Cardiac septum (tissue), 1 donor: ENCODE results near the gene SHISAL1. TPM values are rescaled to one million over a fixed set of nuclear protein-coding genes. Genes with fewer than 3 reads are reported as not detected.

ENCODE experiments used
- DNase-seq: peaks from one replicate; pipeline ENCODE4 v3.0.0-alpha.2; 2020; ENCODE audit warnings: low spot score
- intact Hi-C: fragments of 100-400 bp; cut with DNase I; formaldehyde crosslinking; loops from one replicate; pipeline ENCODE4 v1.14.0; 2022
- total RNA-seq: library from RNA; stranded (reverse); fragmentation: NEBNext Ultra II Directional; extraction: Animal tissue kit (Norgen Biotek cat#: 25700); gene quantifications from one replicate; pipeline ENCODE4 v1.2.1, GENCODE V29; 2021
- donor health status: DM: no; HTN: no; CAD: no.

SHISAL1 gene
- total RNA-seq, 1 donor from 2014 or later, result 0.70 TPM

GRCh38 chr22:44269757-44270555, 42.8 kb downstream of the SHISAL1 start:
- intact Hi-C loops, result loop anchor here (5.0 kb wide), 1 partner anchor 37 kb away; no protein-coding TSS in a partner anchor
- DNase-seq, result no peak

DNA sequence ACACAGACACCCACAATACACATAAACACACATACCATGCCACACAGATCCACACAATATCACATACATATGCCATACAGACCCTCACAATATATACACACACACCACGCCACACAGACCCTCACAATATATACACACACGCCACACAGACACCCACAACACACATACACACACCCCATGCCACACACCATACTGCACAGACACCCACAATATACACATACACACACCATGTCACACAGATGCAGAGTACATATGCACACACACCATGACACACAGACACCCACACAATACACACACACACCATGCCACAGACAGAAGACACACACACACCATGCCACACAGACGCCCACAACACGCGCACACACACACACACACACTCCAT, 43.6 kb downstream of the SHISAL1 start:
- intact Hi-C loops, result loop anchor here (5.0 kb wide), 1 partner anchor 38 kb away; no protein-coding TSS in a partner anchor
- no peak for DNase-seq

DNA sequence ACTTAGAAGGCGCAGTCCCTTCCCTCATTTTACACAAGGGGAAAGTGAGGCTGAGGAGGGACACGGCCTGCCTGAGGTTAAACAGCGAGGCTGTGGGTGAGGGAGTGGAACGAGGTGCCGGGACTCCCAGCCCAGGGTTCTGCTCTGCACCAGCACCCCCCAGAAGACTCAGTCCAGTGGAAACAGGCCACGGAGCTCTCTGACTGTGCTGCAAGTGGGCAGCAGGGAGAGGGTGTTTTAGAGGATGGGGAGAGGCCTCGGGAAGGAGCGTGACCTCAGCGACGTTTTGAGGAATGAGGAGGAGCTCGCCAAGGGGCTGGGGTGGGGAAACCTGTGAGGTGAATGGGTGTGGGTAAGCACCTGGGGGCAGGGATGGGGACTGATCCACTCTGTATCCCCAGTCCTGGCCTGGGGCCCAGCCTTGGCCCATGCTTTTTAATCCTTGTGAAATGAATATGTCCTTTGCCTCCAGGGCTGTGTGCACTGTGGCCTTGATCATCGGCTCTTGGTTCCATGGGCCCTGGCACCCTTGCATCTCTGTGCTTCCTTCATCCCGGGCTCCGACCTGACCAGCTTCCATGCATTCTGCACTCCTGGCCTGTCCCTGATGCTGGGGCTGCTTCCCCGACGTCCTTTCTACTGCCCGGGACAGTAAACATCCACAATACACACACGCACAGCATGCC, 44.2 kb downstream of the SHISAL1 start:
- no peak for DNase-seq
- intact Hi-C loops, result loop anchor here (5.0 kb wide), 1 partner anchor 39 kb away; no protein-coding TSS in a partner anchor

GRCh38 chr22:44267856-44268255, 44.9 kb downstream of the SHISAL1 start:
- intact Hi-C loops, result loop anchor here (5.0 kb wide), 1 partner anchor 39 kb away; no protein-coding TSS in a partner anchor
- DNase-seq, result no peak

- no peak for DNase-seq
- intact Hi-C loops, result loop anchor here (5.0 kb wide), 1 partner anchor 40 kb away; no protein-coding TSS in a partner anchor
Measured at GRCh38 chr22:44266796-44267760, 45.7 kb downstream of the SHISAL1 start.

DNA sequence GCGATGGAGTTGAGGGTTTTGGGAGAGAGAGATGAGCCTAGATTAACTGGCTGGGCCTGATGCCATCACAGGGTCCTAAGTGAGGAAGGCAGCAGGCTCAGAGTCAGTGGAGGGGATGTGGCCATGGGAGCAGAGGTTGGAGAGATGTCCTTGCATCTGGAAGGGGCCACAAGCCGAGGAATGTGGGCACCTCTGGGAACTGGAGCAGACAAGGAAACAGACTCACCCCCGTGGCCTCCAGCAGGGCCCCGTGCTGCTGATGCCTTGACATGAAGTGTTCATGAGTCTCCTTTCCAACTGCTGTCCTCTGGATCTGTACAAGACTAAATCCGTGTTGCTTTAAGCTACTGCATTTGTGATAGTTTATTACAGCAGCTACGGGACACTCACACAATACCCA, 49.2 kb downstream of the SHISAL1 start:
- intact Hi-C loops, result no loop called here
- DNase-seq, result no peak

DNA sequence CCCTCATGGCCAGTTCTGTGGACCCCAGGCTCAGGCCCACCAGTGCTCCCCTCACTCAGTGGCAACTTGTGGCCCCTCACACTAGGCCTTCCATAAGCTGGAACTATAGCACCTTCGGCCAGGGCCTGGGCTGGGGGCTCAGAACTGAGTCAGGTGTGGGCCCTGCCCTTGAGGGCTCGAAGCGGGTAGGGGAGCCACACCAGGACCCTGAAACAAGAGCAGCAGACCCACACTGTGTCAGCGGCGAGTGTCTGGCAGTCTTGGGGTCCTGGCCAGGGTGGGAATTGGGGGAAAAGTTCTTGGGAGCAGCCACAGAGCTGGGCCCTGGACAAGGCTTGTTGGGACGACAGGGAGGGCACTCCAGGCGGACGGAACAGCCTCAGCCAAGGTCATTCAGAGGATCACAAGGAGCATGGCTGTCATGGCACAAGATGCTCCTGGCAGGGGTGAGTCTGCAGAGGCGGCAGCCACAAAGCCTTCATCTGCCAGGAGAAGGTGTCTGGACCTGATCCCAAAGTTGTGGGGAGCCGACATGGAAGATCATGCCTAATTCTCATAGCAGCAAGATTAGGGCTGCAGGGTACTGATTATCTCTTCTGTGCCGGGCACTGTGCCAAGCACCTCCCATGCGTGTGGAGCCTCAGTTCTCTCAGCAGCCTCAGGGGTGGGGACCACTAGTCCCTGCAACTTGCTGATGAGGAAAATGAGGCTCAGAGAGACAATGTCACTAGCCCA, 50.7 kb downstream of the SHISAL1 start:
- DNase-seq, result peak; percentile 68

GRCh38 chr22:44261164-44261860, 51.4 kb downstream of the SHISAL1 start:
- DNase-seq, result peak; percentile 51
- intact Hi-C loops, result no loop called here

More for the DNA sequence above, 50.7 kb downstream of the SHISAL1 start:
- intact Hi-C loops, result no loop called here

DNA sequence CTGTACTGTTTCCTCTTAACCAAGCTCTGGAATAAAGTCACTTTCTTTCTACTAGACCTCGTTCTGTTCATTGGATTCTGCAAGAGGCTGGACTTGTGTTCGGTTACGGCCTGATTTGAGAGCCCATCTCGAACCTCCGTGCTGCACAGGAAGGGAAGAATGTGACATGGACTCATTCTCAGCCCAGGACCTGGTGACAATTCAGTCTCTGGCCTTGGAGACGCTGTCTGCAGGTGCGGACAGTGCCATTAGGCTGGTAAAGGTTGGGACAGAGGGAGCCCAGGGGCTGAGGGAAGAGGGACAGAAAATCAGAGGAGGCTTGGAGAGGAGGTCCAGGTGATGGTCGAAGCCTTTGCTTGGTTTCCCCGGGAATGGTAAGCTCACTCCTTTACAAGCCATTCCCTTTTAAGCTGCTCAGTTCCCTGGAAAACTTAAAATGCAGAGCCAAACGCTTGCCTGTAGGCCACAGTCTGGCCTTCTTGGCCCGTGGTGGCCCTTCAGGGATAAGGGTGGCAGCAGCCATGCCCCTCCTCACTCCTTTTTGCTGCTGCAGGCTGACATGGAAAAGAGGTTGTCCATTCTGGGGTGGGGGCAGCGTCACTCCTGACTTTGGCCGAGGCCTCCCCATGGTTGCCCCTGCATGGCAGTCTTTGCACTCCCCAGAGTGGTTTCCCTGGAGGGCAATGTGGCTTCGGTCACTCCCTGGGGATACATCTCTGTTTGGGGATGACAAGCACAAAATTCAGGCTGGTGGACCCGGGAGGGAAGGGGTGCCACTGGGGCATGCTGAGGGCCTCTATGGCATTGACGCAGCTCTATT, 52.3 kb downstream of the SHISAL1 start:
- intact Hi-C loops, result no loop called here
- DNase-seq, result peak; percentile 63

DNA sequence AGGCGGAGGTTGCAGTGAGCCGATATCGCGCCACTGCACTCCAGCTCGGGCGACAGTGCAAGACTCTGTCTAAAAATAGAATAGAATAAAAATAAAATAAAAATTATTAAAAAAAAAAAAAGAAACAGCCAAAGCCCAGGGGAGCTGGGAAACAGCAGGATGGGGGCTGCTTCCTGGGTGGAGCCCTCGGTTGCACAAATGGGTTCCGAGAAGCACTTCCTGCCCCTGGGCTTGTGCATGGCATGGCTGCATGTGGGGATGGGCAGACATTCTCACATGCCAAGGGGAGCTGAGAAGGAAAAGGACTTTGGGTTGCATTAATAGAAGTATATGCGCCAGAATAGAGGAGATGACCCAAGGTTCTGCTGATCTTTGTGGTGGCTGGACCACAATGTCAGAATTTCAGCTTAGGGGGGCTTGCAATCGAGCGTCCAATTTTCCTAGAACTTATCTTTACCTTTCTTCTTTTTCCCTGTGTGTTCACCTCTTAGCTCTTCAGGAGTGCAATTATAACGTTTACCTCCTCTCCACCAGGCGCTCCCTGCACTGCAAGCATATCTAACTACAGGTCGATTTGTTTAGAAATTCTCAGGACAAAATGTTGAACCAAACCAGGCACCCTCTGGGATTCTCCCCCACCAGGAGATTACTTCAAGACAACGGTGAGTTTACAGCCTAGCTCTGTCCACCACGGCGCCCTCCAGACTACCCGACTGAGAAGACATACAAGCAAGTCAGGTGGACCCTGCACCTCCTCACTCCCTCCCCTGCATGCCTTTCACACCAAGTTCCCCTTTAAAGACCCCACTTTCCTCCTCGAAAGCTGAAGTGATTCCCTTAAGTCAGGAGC, 53.2 kb downstream of the SHISAL1 start:
- DNase-seq, result peak; percentile 43
- intact Hi-C loops, result no loop called here

GRCh38 chr22:44256556-44257485, 55.9 kb downstream of the SHISAL1 start:
- DNase-seq, result no peak
- intact Hi-C loops, result no loop called here

DNA sequence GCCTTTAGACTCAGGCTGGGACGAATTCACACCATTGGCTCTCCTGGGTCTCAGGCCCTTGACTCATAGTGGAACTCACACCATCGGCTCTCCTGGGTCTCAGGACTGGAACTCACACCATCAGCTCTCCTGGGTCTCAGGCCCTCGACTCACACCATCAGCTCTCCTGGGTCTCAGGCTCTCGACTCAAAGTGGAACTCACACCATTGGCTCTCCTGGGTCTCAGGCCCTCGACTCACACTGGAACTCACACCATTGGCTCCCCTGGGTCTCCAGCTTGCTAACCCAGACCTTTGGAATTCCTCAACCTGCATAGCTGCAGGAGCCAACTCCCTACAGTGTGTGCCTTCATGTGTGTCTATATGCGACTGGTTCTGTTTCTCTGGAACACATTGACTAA, 56.7 kb downstream of the SHISAL1 start:
- intact Hi-C loops, result no loop called here

DNA sequence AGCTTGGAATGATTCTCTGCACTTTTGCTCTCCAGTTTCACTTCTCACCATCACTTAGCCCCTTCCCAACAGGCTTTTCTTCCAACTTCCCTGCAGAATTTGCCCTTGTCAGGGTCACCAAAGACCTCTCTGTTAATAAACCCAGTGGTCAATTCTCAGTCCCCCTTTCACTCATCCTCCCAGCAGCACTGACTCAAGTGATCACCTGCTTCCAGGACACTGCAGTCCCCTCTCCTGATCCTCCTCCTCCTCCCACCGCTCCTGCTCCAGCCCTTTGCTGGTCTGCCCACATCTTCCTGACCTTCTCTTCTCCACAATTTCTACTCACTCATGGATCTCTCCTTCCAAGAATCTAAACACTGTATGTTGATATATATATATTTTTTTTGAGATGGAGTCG, 57.9 kb downstream of the SHISAL1 start:
- no peak for DNase-seq
- intact Hi-C loops, result no loop called here

More for the DNA sequence above, 56.7 kb downstream of the SHISAL1 start:
- DNase-seq, result peak; percentile 50

DNA sequence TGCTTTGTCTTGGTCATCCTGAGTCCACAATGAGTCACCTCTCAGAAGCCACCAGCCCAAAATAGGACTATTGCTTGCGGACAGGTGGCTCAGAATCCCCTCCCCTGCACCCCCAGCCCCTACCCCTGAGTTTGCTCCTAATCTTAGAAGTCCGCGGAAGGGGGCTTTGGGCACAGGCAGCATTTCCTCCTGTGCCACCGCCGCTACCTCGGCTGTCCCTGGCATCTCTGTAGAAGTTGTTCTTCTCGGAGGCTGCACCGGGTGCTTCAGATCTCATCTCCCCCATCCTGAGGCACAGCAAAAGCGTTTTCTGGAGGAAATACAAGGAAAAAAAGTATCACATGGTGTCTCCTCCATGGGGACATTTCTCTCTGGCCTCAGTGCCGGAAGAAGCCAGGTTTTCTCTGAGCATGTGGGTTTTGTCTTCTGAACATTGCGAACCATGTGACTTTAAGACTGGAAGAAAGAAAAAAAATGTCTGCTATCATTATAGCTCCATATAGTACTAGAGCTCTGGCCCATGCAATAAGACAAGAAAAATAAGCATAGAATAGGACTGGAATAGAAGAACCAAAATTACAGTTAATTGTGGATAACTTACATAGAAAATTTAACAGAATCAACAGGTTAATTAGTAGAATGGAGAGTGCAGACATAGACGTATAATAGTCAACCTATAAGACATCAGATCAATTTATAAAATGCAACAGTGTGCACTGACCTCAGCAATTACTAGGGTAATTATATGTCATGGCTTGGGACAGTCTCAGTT, 63.2 kb downstream of the SHISAL1 start:
- intact Hi-C loops, result no loop called here
- DNase-seq, result no peak

GRCh38 chr22:44248926-44249325, 63.8 kb downstream of the SHISAL1 start:
- no peak for DNase-seq
- intact Hi-C loops, result no loop called here
